Body of pancreas (tissue), 4 donors: ENCODE results near the gene LTBP1. TPM values are rescaled to one million over a fixed set of nuclear protein-coding genes. Genes with fewer than 3 reads are reported as not detected.

ENCODE experiments used
- ATAC-seq: fragments of 150-250 bp; one replicate; pipeline ENCODE4 v1.9.1; 2016
- DNase-seq, 4 donors: peaks; one replicate each; pipeline ENCODE4 v3.0.0-alpha.2; 2019
- H3K27ac ChIP-seq, 4 donors: fragments of 200-600 bp; sonication (generic); 1 replicate in 3 of 4; 2 replicates in 1 of 4; pipeline versions ENCODE4 v1.5.1 to v1.6.1; 2016 to 2019; ENCODE audit warnings: mild to moderate bottlenecking in 1 of 4, mixed read lengths in 1 of 4, moderate library complexity in 1 of 4
- H3K27me3 ChIP-seq, 2 donors: fragments of 200-600 bp; sonication (generic); one replicate each; pipeline ENCODE4 v1.6.0; 2016; ENCODE audit warnings: mild to moderate bottlenecking in 1 of 2
- H3K36me3 ChIP-seq, 2 donors: fragments of 200-600 bp; sonication (generic); replicated peaks in 1 of 2; 2 replicates each; pipeline ENCODE4 v1.5.1; 2016; ENCODE audit warnings: low read depth in 2 of 2; ENCODE audit not compliant: insufficient read depth in 1 of 2
- H3K4me1 ChIP-seq: fragments of 200-600 bp; sonication (generic); one replicate; pipeline ENCODE4 v1.6.0; 2016
- H3K4me3 ChIP-seq, 2 donors: fragments of 200-600 bp; sonication (generic); 1 replicate in 1 of 2; 2 replicates in 1 of 2; pipeline ENCODE4 v1.5.1; 2016 to 2019
- H3K9me3 ChIP-seq, 3 donors: fragments of 200-600 bp; sonication (generic); 1 replicate in 2 of 3; 2 replicates in 1 of 3; pipeline ENCODE4 v1.5.1; 2016
- CTCF ChIP-seq, 7 experiments: fragments of 450-650 bp in 4 of 7; fragments of 200-600 bp in 3 of 7; sonication (generic) in 3 of 7; IDR thresholded peaks; one replicate each; pipeline ENCODE4 v1.5.1; 2016 to 2019; ENCODE audit warnings: antibody characterized with exemption in 7 of 7
- POLR2A ChIP-seq, 3 donors: fragments of 450-650 bp; IDR thresholded peaks; one replicate each; pipeline ENCODE4 v1.6.1; 2016; ENCODE audit warnings: antibody characterized with exemption in 3 of 3, mild to moderate bottlenecking in 2 of 3
- WGBS, 2 donors: methylation state at CpG; one replicate each; pipeline ENCODE4 v1.1.5; 2017; 5-methylcytosine and 5-hydroxymethylcytosine counted together
- intact Hi-C: fragments of 100-400 bp; cut with DNase I; formaldehyde crosslinking; loops from one replicate; pipeline ENCODE4 v1.15.1; 2023
- total RNA-seq, 2 donors: library from RNA; depleted of rRNA; stranded (reverse); fragments of >200 nt; gene quantifications; one replicate each; pipeline ENCODE4 v1.1.0, GENCODE V29; 2016

Gene LTBP1
- total RNA-seq, 2 donors from 2014 or later: 8.8 to 10.2 TPM

DNA sequence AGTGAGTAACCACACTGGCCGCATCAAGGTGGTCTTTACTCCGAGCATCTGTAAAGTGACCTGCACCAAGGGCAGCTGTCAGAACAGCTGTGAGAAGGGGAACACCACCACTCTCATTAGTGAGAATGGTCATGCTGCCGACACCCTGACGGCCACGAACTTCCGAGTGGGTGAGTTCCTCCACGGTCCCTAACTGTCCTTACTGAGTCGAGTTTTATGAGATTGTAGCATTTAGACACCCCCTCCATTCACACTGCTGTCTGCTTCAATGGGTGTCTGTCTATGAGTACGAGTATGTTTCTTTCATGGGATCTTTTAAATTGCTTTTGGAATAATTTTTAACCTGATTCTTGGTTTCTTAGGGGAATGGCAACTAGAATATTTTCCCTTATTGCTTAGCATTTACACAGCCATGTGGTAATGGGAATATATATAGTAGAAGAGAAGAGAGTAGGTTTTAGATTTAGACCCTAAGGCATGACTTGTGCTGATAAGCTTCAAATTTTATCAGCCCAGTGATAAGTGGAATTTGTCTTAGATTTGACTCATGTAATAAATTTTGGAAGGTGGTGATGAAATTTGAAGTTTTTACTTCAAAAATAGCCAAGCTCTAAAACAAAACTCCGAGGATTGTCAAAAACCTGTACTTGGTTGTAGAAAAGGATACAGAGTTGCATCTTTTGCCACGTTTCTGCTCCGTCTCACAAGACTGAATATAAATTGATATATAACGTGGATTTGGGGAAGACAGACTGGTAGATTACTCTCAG is 188.2 kb downstream of the LTBP1 start:
- Histone ChIP-seq H3K4me1 (no peaks in the 10 kb centered on the region), H3K27ac (peak overlapping the region in 1 of 4 donors; percentile 28), H3K36me3 (no peaks in the 10 kb centered on the region), H3K4me3 (no peak overlapping the region), H3K9me3 (no peaks in the 10 kb centered on the region), H3K27me3 (no peaks in the 10 kb centered on the region)
- TF ChIP-seq CTCF (IDR thresholded peaks at IDR 0.05) (no peak), POLR2A (IDR thresholded peaks at IDR 0.05) (no peak)
- no peak for ATAC-seq
- intact Hi-C loops: no loop called here
- DNase-seq: no peak
- WGBS, 2 donors: 72 to 82% methylated on average over 13 of the region's 13 CpGs

GRCh38 chr2:33135645-33136044 is 188.9 kb downstream of the LTBP1 start:
- Histone ChIP-seq H3K9me3 (no peaks in the 10 kb centered on the region), H3K4me1 (no peaks in the 10 kb centered on the region), H3K4me3 (no peak overlapping the region), H3K27me3 (no peaks in the 10 kb centered on the region), H3K27ac (no peak overlapping the region), H3K36me3 (no peaks in the 10 kb centered on the region)
- DNase-seq (no peak), ATAC-seq (no peak)
- intact Hi-C loops: no loop called here
- no peak for TF ChIP-seq CTCF (IDR thresholded peaks at IDR 0.05)
- no peak for TF ChIP-seq POLR2A (IDR thresholded peaks at IDR 0.05)
- WGBS, 2 donors: 57 to 78% methylated on average over 4 of the region's 4 CpGs

DNA sequence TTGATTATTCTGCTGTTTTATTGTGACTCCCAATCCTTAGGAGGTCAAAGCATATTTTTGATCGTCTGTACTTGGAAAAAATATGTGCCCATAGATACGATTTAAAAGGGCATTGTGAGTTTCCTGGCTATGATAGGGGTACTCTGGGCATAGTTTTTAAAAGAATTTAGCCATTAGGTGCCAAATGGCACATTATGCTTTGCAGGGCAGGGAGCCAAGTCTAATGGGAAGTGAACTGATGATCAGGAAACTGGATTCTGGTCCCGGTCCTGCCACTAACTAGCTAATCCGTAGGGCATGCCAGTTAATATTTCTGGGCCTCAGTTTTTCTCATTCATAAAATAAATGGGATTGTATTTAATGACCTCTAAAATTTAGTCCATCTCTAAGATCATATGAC is 189.3 kb downstream of the LTBP1 start:
- ATAC-seq: no peak
- intact Hi-C loops: no loop called here
- peak in 1 of 4 donors; percentile 16 for DNase-seq
- H3K4me1 ChIP-seq: no peaks in the 10 kb centered on the region
- no peaks in the 10 kb centered on the region for H3K36me3 ChIP-seq
- TF ChIP-seq POLR2A (IDR thresholded peaks at IDR 0.05): no peak
- no peak for TF ChIP-seq CTCF (IDR thresholded peaks at IDR 0.05)
- H3K27me3 ChIP-seq: no peaks in the 10 kb centered on the region
- H3K4me3 ChIP-seq: no peak overlapping the region
- no peaks in the 10 kb centered on the region for H3K9me3 ChIP-seq
- WGBS, 2 donors: 49 to 57% methylated on average over 4 of the region's 4 CpGs
- no peak overlapping the region for H3K27ac ChIP-seq

DNA sequence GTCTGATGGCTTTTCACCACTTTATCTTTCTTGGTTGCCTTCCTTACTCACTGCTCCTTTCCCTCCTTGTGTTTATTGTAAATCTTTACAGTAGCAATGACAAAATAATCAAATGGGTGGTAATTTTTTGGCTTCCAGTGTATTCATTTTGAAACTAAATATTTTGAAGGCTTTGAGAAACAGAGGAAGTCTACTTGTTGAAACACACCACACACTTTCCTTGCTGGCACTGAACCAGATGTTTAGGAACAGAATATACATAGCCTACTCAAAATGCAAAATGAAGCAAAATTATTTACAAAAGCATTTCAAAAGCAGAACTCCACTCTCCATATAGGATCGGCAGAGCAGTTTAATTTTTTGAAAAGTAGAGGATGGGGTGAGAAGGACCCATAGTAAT is 189.8 kb downstream of the LTBP1 start:
- TF ChIP-seq CTCF (IDR thresholded peaks at IDR 0.05) (no peak), POLR2A (IDR thresholded peaks at IDR 0.05) (no peak)
- H3K4me3 ChIP-seq: no peak overlapping the region
- no peaks in the 10 kb centered on the region for H3K27me3 ChIP-seq
- no peaks in the 10 kb centered on the region for H3K9me3 ChIP-seq
- no peak overlapping the region for H3K27ac ChIP-seq
- DNase-seq: no peak
- no peak for ATAC-seq
- H3K4me1 ChIP-seq: no peaks in the 10 kb centered on the region
- H3K36me3 ChIP-seq: no peaks in the 10 kb centered on the region
- intact Hi-C loops: no loop called here
- 59 to 81% methylated on average over 1 of the region's 1 CpG for WGBS, 2 donors

DNA sequence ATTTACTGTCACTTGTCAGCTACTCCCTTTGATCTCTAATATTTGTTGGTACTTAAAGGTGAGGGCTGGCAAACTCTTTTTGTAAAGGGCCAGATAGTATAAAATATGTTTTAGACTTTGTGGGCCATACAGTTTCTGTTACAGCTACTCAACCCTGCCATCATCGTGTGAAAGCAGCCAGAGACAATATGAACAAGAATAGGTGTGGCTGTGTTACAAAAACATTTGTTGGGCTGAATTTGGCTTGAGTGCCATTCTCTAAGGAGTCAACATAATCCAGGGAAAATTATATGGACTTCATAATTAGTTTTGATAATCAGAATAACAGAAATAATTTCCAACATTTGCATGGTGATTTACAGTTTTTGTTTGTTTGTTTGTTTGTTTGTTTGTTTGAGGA is 190.6 kb downstream of the LTBP1 start:
- Histone ChIP-seq H3K9me3 (no peaks in the 10 kb centered on the region), H3K27me3 (no peaks in the 10 kb centered on the region), H3K36me3 (no peaks in the 10 kb centered on the region), H3K4me3 (no peak overlapping the region), H3K4me1 (no peaks in the 10 kb centered on the region), H3K27ac (no peak overlapping the region)
- WGBS, 2 donors: 77 to 86% methylated on average over 1 of the region's 1 CpG
- ATAC-seq: no peak
- intact Hi-C loops: no loop called here
- DNase-seq: no peak
- no peak for TF ChIP-seq CTCF (IDR thresholded peaks at IDR 0.05)
- no peak for TF ChIP-seq POLR2A (IDR thresholded peaks at IDR 0.05)
